Activated CD4-positive, CD25-positive, alpha-beta regulatory T cell treated with anti-CD3 and anti-CD28 coated beads, Interleukin-2, amount 50 U/mL, for 24 hours (primary cell): ENCODE results near the gene HOXB3.

ENCODE experiments used
- ATAC-seq, 2 donors: fragments of 150-1000 bp; cut with Tn5 transposase; one replicate each; pipeline ENCODE4 v1.10.0; 2021; ENCODE audit warnings: mild to moderate bottlenecking in 1 of 2, moderate library complexity in 1 of 2

The HOXB3 gene

GRCh38 chr17:48555258-48556228, 34.5 kb downstream of the HOXB3 start:
- ATAC-seq: peak; percentile 32 to 38

- ATAC-seq: no peak
Measured at GRCh38 chr17:48554412-48555257, 35.4 kb downstream of the HOXB3 start.

GRCh38 chr17:48553826-48554225, 36.2 kb downstream of the HOXB3 start:
- no peak for ATAC-seq

GRCh38 chr17:48553190-48553547, 36.9 kb downstream of the HOXB3 start:
- no peak for ATAC-seq

- no peak for ATAC-seq
Measured at GRCh38 chr17:48552466-48553189, 37.4 kb downstream of the HOXB3 start.

GRCh38 chr17:48551596-48552465, 38.2 kb downstream of the HOXB3 start:
- no peak for ATAC-seq

- ATAC-seq: no peak
Measured at GRCh38 chr17:48551214-48551555, 38.9 kb downstream of the HOXB3 start.

GRCh38 chr17:48550502-48551213, 39.4 kb downstream of the HOXB3 start:
- no peak for ATAC-seq

GRCh38 chr17:48549914-48550501, 40.0 kb downstream of the HOXB3 start:
- ATAC-seq: no peak

GRCh38 chr17:48549281-48549630, 40.8 kb downstream of the HOXB3 start:
- no peak for ATAC-seq

GRCh38 chr17:48548523-48549280, 41.3 kb downstream of the HOXB3 start:
- no peak for ATAC-seq

GRCh38 chr17:48547808-48548522, 42.1 kb downstream of the HOXB3 start:
- no peak for ATAC-seq

GRCh38 chr17:48546924-48547807, 42.9 kb downstream of the HOXB3 start:
- no peak for ATAC-seq

- no peak for ATAC-seq
Measured at GRCh38 chr17:48546137-48546923, 43.7 kb downstream of the HOXB3 start.

- no peak for ATAC-seq
Measured at GRCh38 chr17:48545539-48545938, 44.5 kb downstream of the HOXB3 start.

GRCh38 chr17:48545022-48545375, 45.0 kb downstream of the HOXB3 start, which contains the start of gene HOXB2:
TSS of gene HOXB2 (minus strand) at chr17:48545109. CDS start at chr17:48544911, 198 bp downstream.
- no peak for ATAC-seq

GRCh38 chr17:48544349-48545021, 45.6 kb downstream of the HOXB3 start:
- ATAC-seq: no peak
